OCI-LY1 (cell line): ENCODE results near the gene SMIM41.

Source experiments
- H2AFZ ChIP-seq: fragments of 200-600 bp; sonication (generic), shearing (Covaris generic); 2 replicates; pipeline ENCODE4 v1.6.0; 2014; ENCODE audit warnings: antibody characterized with exemption, mild to moderate bottlenecking, low read length
- H3F3A ChIP-seq: fragments of 200-600 bp; sonication (generic), shearing (Covaris generic); 2 replicates; pipeline ENCODE4 v1.6.0; 2014; ENCODE audit warnings: mild to moderate bottlenecking, antibody characterized with exemption, low read length, moderate library complexity; ENCODE audit not compliant: insufficient read depth
- H3K27ac ChIP-seq: fragments of 200-600 bp; sonication (generic); 2 replicates; pipeline ENCODE4 v1.5.1; 2014; ENCODE audit warnings: low read length, mixed run types, mild to moderate bottlenecking, low read depth; ENCODE audit not compliant: poor library complexity, severe bottlenecking
- H3K27me3 ChIP-seq: fragments of 200-600 bp; sonication (generic); 2 replicates; pipeline ENCODE4 v1.6.0; 2014; ENCODE audit warnings: antibody characterized with exemption, mild to moderate bottlenecking, low read length, moderate library complexity; ENCODE audit not compliant: insufficient read depth
- H3K36me3 ChIP-seq: fragments of 200-600 bp; sonication (generic); 2 replicates; pipeline ENCODE4 v1.6.1; 2014; ENCODE audit warnings: mild to moderate bottlenecking, antibody characterized with exemption, low read length, moderate library complexity, mixed read lengths; ENCODE audit not compliant: insufficient read depth
- H3K4me1 ChIP-seq: fragments of 200-600 bp; sonication (generic); 2 replicates; pipeline ENCODE4 v1.5.1; 2014; ENCODE audit warnings: mild to moderate bottlenecking, low read length, moderate library complexity; ENCODE audit not compliant: insufficient read depth, severe bottlenecking
- H3K4me2 ChIP-seq: fragments of 200-600 bp; sonication (generic), shearing (Covaris generic); 2 replicates; pipeline ENCODE4 v1.6.1; 2014; ENCODE audit warnings: low read length
- H3K4me3 ChIP-seq: fragments of 200-600 bp; sonication (generic); 2 replicates; pipeline ENCODE4 v1.5.1; 2014; ENCODE audit warnings: low read length, low read depth, mild to moderate bottlenecking, mixed read lengths; ENCODE audit not compliant: poor library complexity, severe bottlenecking
- H3K79me2 ChIP-seq: fragments of 200-600 bp; shearing (Covaris generic); 2 replicates; pipeline ENCODE4 v1.6.1; 2016; ENCODE audit warnings: mixed run types, low read length, mixed read lengths; ENCODE audit not compliant: insufficient read depth
- H3K9ac ChIP-seq: fragments of 200-600 bp; sonication (generic), shearing (Covaris generic); 2 replicates; pipeline ENCODE4 v1.6.1; 2014; ENCODE audit warnings: mild to moderate bottlenecking, low read length, mixed read lengths
- H3K9me2 ChIP-seq: fragments of 200-600 bp; sonication (generic), shearing (Covaris generic); 2 replicates; pipeline ENCODE4 v1.6.1; 2014; ENCODE audit warnings: low read depth, mild to moderate bottlenecking, low read length, mixed read lengths
- H3K9me3 ChIP-seq: fragments of 200-600 bp; shearing (Covaris generic); 2 replicates; pipeline ENCODE4 v1.6.1; 2014; ENCODE audit warnings: low read length, mixed read lengths
- H4K20me1 ChIP-seq: fragments of 200-600 bp; sonication (generic), shearing (Covaris generic); 2 replicates; pipeline ENCODE4 v1.6.0; 2016; ENCODE audit warnings: mild to moderate bottlenecking, low read length; ENCODE audit not compliant: insufficient read depth
- EZH2 ChIP-seq: fragments of 200-600 bp; sonication (generic), shearing (Covaris generic); IDR thresholded peaks from 2 replicates; pipeline ENCODE4 v1.8.0; 2017; ENCODE audit warnings: borderline replicate concordance, mixed run types, mild to moderate bottlenecking, antibody characterized with exemption, low read length, moderate library complexity, mixed read lengths
- TF ChIP-seq, protein P1 (sequence below): fragments of 200-600 bp; sonication (generic), shearing (Covaris generic); IDR thresholded peaks from 2 replicates; pipeline ENCODE4 v1.5.1; 2017; ENCODE audit warnings: mild to moderate bottlenecking, antibody characterized with exemption, low read length, moderate library complexity, mixed read lengths

SMIM41 gene

DNA sequence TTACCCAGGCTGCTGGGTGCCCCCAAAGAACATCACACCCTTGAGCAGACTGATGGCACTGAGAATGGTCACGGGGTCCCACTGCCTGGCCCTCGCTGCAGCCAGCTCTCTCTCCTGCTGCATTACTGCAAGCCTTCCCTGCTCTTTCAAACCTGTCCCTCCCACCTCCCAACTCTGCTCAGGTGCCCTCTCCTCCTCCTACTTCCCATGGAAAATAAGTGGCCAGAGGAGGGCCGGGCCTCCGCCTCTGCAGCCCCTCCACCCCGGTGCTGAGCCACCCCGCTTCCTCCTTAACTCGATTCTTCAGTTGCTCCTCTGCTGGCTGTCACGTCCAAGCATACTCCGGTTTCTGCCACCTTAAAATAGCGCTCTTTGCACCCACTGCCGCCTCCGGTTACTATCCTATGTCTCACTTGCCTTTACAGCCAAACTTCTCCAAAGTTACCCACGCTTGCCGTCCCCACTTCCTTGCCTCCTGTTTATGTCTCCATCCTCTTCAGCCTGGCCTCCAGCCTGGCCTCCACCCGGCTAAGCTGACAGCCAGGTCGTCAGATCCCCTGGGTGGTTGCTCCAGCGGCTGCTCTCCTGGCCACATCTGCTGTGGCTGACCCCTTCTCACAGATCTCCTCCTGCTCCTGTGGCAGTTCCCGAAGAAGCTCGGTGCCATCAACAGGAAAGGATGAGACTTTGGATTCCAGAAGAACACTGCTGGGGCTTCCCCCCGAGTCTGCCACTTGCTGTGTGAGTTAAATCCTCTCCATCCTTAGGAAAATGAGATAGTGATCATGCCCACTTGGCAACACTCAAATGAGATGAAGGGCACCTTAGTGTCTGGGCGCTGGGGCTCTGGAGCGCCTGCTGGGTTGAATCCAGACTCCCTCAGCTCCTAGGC lies 7.7 kb downstream of the SMIM41 start:
- Histone ChIP-seq H3K4me2 (no peak overlapping the region), H3K36me3 (no peaks in the 10 kb centered on the region), H3K27ac (peak overlapping the region; percentile 88), H3K79me2 (no peaks in the 10 kb centered on the region), H3K9me3 (no peaks in the 10 kb centered on the region), H3K4me1 (peaks cover 59% of the 10 kb centered on the region), H4K20me1 (no peaks in the 10 kb centered on the region), H3K4me3 (no peak overlapping the region), H3F3A (no peaks in the 10 kb centered on the region), H2AFZ (no peak overlapping the region), H3K9ac (no peak overlapping the region; the same call in 1 of the 2 replicates), H3K27me3 (no peaks in the 10 kb centered on the region), H3K9me2 (no peaks in the 10 kb centered on the region)
- TF ChIP-seq EZH2 = no peak
- TF ChIP-seq, protein P1, sequence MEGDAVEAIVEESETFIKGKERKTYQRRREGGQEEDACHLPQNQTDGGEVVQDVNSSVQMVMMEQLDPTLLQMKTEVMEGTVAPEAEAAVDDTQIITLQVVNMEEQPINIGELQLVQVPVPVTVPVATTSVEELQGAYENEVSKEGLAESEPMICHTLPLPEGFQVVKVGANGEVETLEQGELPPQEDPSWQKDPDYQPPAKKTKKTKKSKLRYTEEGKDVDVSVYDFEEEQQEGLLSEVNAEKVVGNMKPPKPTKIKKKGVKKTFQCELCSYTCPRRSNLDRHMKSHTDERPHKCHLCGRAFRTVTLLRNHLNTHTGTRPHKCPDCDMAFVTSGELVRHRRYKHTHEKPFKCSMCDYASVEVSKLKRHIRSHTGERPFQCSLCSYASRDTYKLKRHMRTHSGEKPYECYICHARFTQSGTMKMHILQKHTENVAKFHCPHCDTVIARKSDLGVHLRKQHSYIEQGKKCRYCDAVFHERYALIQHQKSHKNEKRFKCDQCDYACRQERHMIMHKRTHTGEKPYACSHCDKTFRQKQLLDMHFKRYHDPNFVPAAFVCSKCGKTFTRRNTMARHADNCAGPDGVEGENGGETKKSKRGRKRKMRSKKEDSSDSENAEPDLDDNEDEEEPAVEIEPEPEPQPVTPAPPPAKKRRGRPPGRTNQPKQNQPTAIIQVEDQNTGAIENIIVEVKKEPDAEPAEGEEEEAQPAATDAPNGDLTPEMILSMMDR = no peak

DNA sequence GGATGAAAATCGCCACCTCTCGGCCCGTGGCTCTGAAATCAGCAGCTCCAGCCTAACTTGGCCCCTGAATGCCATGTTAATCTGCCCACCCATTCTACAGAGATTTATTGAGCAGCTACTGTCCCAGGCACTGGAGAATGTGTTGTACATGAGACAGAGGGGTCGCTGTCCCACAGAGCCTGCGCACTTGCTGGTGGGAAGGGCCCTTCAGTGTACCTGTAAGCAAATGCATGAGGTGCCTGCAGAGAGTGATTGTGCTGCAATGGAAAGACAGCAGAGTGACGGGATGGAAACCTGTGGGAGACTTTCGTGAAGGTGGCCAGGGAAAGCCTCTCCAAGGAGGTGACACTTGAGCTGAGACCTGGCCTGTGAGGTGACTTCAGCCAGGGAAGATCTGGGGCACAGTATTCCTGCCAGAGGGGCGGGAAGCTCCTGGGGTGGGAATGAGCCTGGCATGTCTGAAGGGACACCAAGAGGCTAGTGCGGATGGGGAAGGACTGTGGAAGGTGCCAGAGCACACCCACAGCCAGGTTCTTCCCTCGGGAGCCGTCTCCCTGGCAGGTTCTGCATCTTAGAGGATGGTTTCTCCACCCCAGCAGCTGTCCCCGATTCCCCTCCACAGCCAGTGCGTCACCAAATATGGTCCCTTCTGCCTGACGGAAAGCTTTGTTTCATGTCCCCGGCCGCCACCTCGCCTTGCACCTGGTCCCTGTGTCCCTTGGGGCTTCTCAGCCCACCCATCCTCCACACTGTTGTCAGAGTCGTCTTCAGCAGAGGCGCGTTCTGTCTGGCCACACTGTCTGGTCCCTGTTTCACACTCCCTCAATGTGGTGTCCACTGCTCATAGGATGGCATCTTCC lies 8.7 kb downstream of the SMIM41 start:
- no peaks in the 10 kb centered on the region for H3K27me3 ChIP-seq
- peak overlapping the region; percentile 48 for H3K4me2 ChIP-seq
- H2AFZ ChIP-seq = no peak overlapping the region
- no peaks in the 10 kb centered on the region for H3K9me2 ChIP-seq
- H3K27ac ChIP-seq = peak overlapping the region; percentile 88
- H3K4me3 ChIP-seq = peak overlapping the region; percentile 21
- H3K4me1 ChIP-seq = peaks cover 49% of the 10 kb centered on the region
- no peaks in the 10 kb centered on the region for H3K79me2 ChIP-seq
- peak overlapping the region; percentile 50 for H3K9ac ChIP-seq
- no peaks in the 10 kb centered on the region for H3K9me3 ChIP-seq
- H3F3A ChIP-seq = no peaks in the 10 kb centered on the region
- H3K36me3 ChIP-seq = no peaks in the 10 kb centered on the region
- TF ChIP-seq EZH2 = no peak
- TF ChIP-seq, protein P1 = peak; percentile 42
- no peaks in the 10 kb centered on the region for H4K20me1 ChIP-seq

DNA sequence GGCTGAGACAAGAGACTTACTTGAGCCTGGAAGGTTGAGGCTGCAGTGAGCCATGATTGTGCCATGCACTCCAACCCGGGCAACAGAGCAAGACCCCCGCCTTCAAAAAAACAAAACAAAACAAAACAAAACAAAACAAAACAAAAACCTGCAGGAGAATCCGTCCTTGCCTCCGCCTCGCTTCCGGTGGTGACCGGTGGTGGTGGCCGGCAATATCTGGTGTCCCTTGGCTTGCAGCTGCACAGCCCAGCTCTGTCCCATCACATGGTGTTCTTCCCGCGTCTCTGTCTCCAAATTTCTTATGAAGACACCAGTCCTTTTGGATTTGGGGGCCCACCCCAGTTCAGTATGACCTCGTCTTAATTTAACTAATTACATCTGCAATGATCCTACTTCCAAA lies 10.0 kb downstream of the SMIM41 start:
- H3K4me2 ChIP-seq = peak overlapping the region; percentile 48; the same call in 1 of the 2 replicates
- H3K79me2 ChIP-seq = no peaks in the 10 kb centered on the region
- no peaks in the 10 kb centered on the region for H3K27me3 ChIP-seq

More for the DNA sequence above, 10.0 kb downstream of the SMIM41 start:
- Histone ChIP-seq H3K27ac (peak overlapping the region; percentile 88), H3K9me3 (no peaks in the 10 kb centered on the region), H3K4me1 (peaks cover 45% of the 10 kb centered on the region), H3K36me3 (no peaks in the 10 kb centered on the region), H3K9ac (no peak overlapping the region; the same call in 1 of the 2 replicates), H3F3A (no peaks in the 10 kb centered on the region), H3K4me3 (no peak overlapping the region), H3K9me2 (no peaks in the 10 kb centered on the region), H2AFZ (no peak overlapping the region), H4K20me1 (no peaks in the 10 kb centered on the region)
- TF ChIP-seq, protein P1 = no peak
- TF ChIP-seq EZH2 = no peak
